Mucosa of rectum (tissue), 2 donors: ENCODE data around the gene PSPN.

ENCODE experiments used
- H3K27ac ChIP-seq, 2 donors: one replicate each; pipeline ENCODE4 v1.7.0; 2013; ENCODE audit warnings: inconsistent platforms in 2 of 2, low read depth in 2 of 2, low read length in 2 of 2
- H3K27me3 ChIP-seq, 2 donors: one replicate each; pipeline ENCODE4 v1.7.0; 2013; ENCODE audit warnings: low read length in 2 of 2; ENCODE audit not compliant: control insufficient read depth in 2 of 2, insufficient read depth in 2 of 2
- H3K36me3 ChIP-seq, 2 donors: one replicate each; pipeline ENCODE4 v1.7.0; 2013; ENCODE audit warnings: low read length in 2 of 2; ENCODE audit not compliant: control insufficient read depth in 2 of 2, insufficient read depth in 2 of 2
- H3K4me1 ChIP-seq, 2 donors: one replicate each; pipeline ENCODE4 v1.7.0; 2013; ENCODE audit warnings: low read length in 2 of 2, mild to moderate bottlenecking in 1 of 2; ENCODE audit not compliant: control insufficient read depth in 2 of 2, insufficient read depth in 2 of 2
- H3K4me3 ChIP-seq, 2 donors: one replicate each; pipeline ENCODE4 v1.7.0; 2013; ENCODE audit warnings: low read length in 2 of 2
- H3K9ac ChIP-seq, 2 donors: one replicate each; pipeline ENCODE4 v1.7.0; 2013; ENCODE audit warnings: low read length in 2 of 2, low read depth in 1 of 2, mild to moderate bottlenecking in 1 of 2
- H3K9me3 ChIP-seq, 2 donors: one replicate each; pipeline ENCODE4 v1.7.0; 2013; ENCODE audit warnings: low read length in 2 of 2; ENCODE audit not compliant: control insufficient read depth in 2 of 2
- donor health status: healthy.
- donor health status: Normal muscosa, but diverticular disease.

The PSPN gene

GRCh38 chr19:6415591-6416190 is 40.0 kb upstream of the PSPN start:
- Histone ChIP-seq H3K4me1 (peaks cover 0 to 4% of the 10 kb centered on the region in 2 donors), H3K36me3 (peaks cover 54 to 62% of the 10 kb centered on the region in 2 donors), H3K9ac (no peak overlapping the region), H3K4me3 (no peak overlapping the region), H3K27ac (no peak overlapping the region), H3K27me3 (no peaks in the 10 kb centered on the region), H3K9me3 (no peaks in the 10 kb centered on the region)

- H3K36me3 ChIP-seq, result peaks cover 50 to 55% of the 10 kb centered on the region in 2 donors
- H3K9me3 ChIP-seq, result no peaks in the 10 kb centered on the region
- H3K27ac ChIP-seq, result no peak overlapping the region
These were observed 39.3 kb upstream of the PSPN start for GRCh38 chr19:6414793-6415590.

GRCh38 chr19:6413721-6414643 is 38.2 kb upstream of the PSPN start:
- Histone ChIP-seq H3K36me3 (peaks cover 40 to 45% of the 10 kb centered on the region in 2 donors), H3K4me1 (peaks cover 0 to 4% of the 10 kb centered on the region in 2 donors), H3K27ac (no peak overlapping the region), H3K4me3 (no peak overlapping the region), H3K9ac (no peak overlapping the region), H3K27me3 (no peaks in the 10 kb centered on the region), H3K9me3 (no peaks in the 10 kb centered on the region)

More at GRCh38 chr19:6414793-6415590, 39.3 kb upstream of the PSPN start:
- Histone ChIP-seq H3K4me1 (peaks cover 0 to 4% of the 10 kb centered on the region in 2 donors), H3K9ac (no peak overlapping the region), H3K27me3 (no peaks in the 10 kb centered on the region), H3K4me3 (no peak overlapping the region)

- Histone ChIP-seq H3K36me3 (peaks cover 33 to 38% of the 10 kb centered on the region in 2 donors), H3K4me3 (no peak overlapping the region)
These were observed 37.6 kb upstream of the PSPN start for GRCh38 chr19:6413291-6413690.

GRCh38 chr19:6412447-6413091 is 36.8 kb upstream of the PSPN start:
- Histone ChIP-seq H3K4me3 (no peak overlapping the region), H3K27me3 (no peaks in the 10 kb centered on the region), H3K4me1 (peaks cover 0 to 4% of the 10 kb centered on the region in 2 donors), H3K27ac (peak overlapping the region in 1 of 2 donors; percentile 28), H3K36me3 (peaks cover 27 to 31% of the 10 kb centered on the region in 2 donors), H3K9me3 (no peaks in the 10 kb centered on the region), H3K9ac (peak overlapping the region in 1 of 2 donors; percentile 45)

More at GRCh38 chr19:6413291-6413690, 37.6 kb upstream of the PSPN start:
- H3K9me3 ChIP-seq, result no peaks in the 10 kb centered on the region
- no peaks in the 10 kb centered on the region for H3K27me3 ChIP-seq
- H3K27ac ChIP-seq, result no peak overlapping the region
- no peak overlapping the region for H3K9ac ChIP-seq
- H3K4me1 ChIP-seq, result peaks cover 0 to 4% of the 10 kb centered on the region in 2 donors

GRCh38 chr19:6412061-6412446 is 36.3 kb upstream of the PSPN start:
- peaks cover 0 to 4% of the 10 kb centered on the region in 2 donors for H3K4me1 ChIP-seq
- no peak overlapping the region for H3K9ac ChIP-seq
- peaks cover 22 to 26% of the 10 kb centered on the region in 2 donors for H3K36me3 ChIP-seq
- no peak overlapping the region for H3K4me3 ChIP-seq
- no peaks in the 10 kb centered on the region for H3K9me3 ChIP-seq
- H3K27ac ChIP-seq, result no peak overlapping the region
- no peaks in the 10 kb centered on the region for H3K27me3 ChIP-seq

- H3K4me1 ChIP-seq, result peaks cover 0 to 4% of the 10 kb centered on the region in 2 donors
- H3K9me3 ChIP-seq, result no peaks in the 10 kb centered on the region
- H3K9ac ChIP-seq, result no peak overlapping the region
- no peak overlapping the region for H3K4me3 ChIP-seq
- no peaks in the 10 kb centered on the region for H3K27me3 ChIP-seq
- H3K27ac ChIP-seq, result no peak overlapping the region
- peaks cover 3 to 4% of the 10 kb centered on the region in 2 donors for H3K36me3 ChIP-seq
These were observed 33.6 kb upstream of the PSPN start for GRCh38 chr19:6409346-6409745.

- no peak overlapping the region for H3K9ac ChIP-seq
- no peak overlapping the region for H3K27ac ChIP-seq
- peaks cover 4 to 11% of the 10 kb centered on the region in 2 donors for H3K4me1 ChIP-seq
- no peak overlapping the region for H3K4me3 ChIP-seq
- no peaks in the 10 kb centered on the region for H3K36me3 ChIP-seq
- H3K27me3 ChIP-seq, result no peaks in the 10 kb centered on the region
- no peaks in the 10 kb centered on the region for H3K9me3 ChIP-seq
These were observed 30.7 kb upstream of the PSPN start for GRCh38 chr19:6406401-6406800.

- Histone ChIP-seq H3K9me3 (no peaks in the 10 kb centered on the region), H3K4me1 (peaks cover 4 to 11% of the 10 kb centered on the region in 2 donors), H3K27ac (peak overlapping the region; percentile 77), H3K4me3 (peak overlapping the region; percentile 50 to 52), H3K27me3 (no peaks in the 10 kb centered on the region), H3K9ac (peak overlapping the region in 1 of 2 donors; percentile 51), H3K36me3 (no peaks in the 10 kb centered on the region)
These were observed 27.3 kb upstream of the PSPN start for GRCh38 chr19:6402837-6403608.
